ENCODE measurements around the gene PTPN13.
"Not testable (repeated sequence)": the region's sequence is repeated elsewhere in the genome, so short reads cannot be mapped to it uniquely, and the experiment has no call there.

Gene PTPN13

DNA sequence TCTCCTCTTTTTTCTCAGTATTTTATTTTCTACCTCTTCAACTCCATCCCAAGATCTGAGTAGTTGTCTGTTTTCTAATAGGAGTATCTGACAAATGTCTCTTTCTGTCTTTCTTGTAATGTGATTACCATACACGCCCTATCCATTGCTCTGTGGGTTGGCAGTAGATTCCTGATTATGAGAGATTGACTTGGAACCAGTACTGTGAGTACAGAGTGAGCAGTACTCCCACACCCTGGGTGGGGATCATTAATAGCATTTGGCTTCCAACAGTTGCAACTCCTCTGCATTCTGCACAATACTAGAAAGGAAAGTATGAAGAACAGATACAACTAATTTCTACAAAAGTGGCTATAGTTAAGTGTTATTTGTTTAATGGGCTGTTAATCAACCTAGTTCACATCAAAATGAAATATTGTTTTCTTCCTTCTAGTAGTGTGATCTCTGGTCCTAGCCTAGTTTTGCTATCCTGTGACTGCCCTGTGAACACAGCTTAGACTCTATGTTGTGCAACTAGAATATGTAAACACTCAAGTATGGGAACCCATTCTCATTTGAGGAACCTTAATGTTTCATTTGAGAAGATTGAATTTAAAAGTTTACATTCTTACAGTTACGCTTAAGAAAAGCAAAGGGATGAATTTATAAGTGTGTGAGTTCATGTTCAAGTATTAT, 112.9 kb downstream of the PTPN13 start:
- Histone ChIP-seq H3K23ac (ENCODE audit: low read depth, low read length, poor library complexity) (no peak overlapping the region), H3K4me2 (ENCODE audit: insufficient read depth, low read length, poor library complexity, severe bottlenecking) (no peak overlapping the region), H2AFZ (ENCODE audit: low read length) (no peak overlapping the region), H2AK5ac (ENCODE audit: low read depth, low read length) (no peak overlapping the region), H3K27ac (replicated peaks; ENCODE audit: low read length) (no peak overlapping the region), H2BK120ac (ENCODE audit: low read depth, low read length) (no peak overlapping the region), H3K9ac (ENCODE audit: low read depth, low read length, poor library complexity) (no peak overlapping the region), H3K79me1 (ENCODE audit: low read depth, low read length) (no peaks in the 10 kb centered on the region), H4K8ac (ENCODE audit: low read depth, low read length) (no peak overlapping the region), H3K36me3 (replicated peaks in 1 of 2; ENCODE audit: control insufficient read depth in 2 of 2, insufficient read depth in 2 of 2, low read length in 2 of 2) (peaks cover under 1 to 84% of the 10 kb centered on the region in 2 donors), H2BK5ac (ENCODE audit: low read length) (no peak overlapping the region), H3K4ac (ENCODE audit: low read length) (no peak overlapping the region), H3K4me3 (ENCODE audit: low read length in 2 of 2) (no peak overlapping the region), H3K9me3 (replicated peaks in 1 of 2; ENCODE audit: control insufficient read depth in 2 of 2, insufficient read depth in 1 of 2, low read depth in 1 of 2, low read length in 2 of 2) (no peaks in the 10 kb centered on the region), H2BK12ac (ENCODE audit: low read length) (no peak overlapping the region), H3K18ac (ENCODE audit: low read length) (no peak overlapping the region), H3K4me1 (ENCODE audit: control insufficient read depth in 2 of 2, insufficient read depth in 1 of 2, low read depth in 1 of 2, low read length in 2 of 2) (no peaks in the 10 kb centered on the region), H2BK15ac (ENCODE audit: low read length) (no peak overlapping the region), H3K27me3 (ENCODE audit: control insufficient read depth in 3 of 3, insufficient read depth in 3 of 3, low read depth in 1 of 3, low read length in 3 of 3) (no peaks in the 10 kb centered on the region), H4K91ac (ENCODE audit: low read depth, low read length, poor library complexity) (no peak overlapping the region), H3K14ac (ENCODE audit: low read length) (no peak overlapping the region)
- no CpG with 5 or more reads among the region's 2 CpGs for WGBS, 2 donors (ENCODE audit: extremely low coverage in 2 of 2, insufficient read length in 2 of 2, insufficient replicate concordance in 1 of 2)
- no peak for DNase-seq (ENCODE audit: low spot score)

DNA sequence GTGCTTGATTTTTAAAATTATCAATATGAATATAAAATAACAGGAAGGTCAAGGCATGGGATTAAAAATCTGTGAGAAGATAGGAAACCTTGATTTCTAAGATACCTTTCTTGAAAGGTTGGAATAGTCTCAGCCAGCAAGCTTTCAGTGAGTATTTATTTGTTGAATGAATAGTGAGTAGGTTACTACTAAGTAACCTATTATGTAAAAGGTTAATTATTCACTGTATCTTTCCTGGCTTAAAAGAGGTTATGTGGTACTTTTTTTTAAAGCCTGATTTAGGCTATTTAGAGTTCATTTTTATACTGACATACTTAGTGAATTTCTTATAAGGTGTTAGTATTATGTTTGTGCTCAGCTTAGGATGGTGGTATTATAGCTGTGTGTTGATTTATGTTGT, 123.5 kb downstream of the PTPN13 start:
- H2AFZ ChIP-seq (ENCODE audit: low read length), result no peak overlapping the region
- H3K36me3 ChIP-seq (replicated peaks in 1 of 2; ENCODE audit: control insufficient read depth in 2 of 2, insufficient read depth in 2 of 2, low read length in 2 of 2), result peaks cover 7 to 82% of the 10 kb centered on the region in 2 donors
- H3K4me3 ChIP-seq (ENCODE audit: low read length in 2 of 2), result no peak overlapping the region

DNA sequence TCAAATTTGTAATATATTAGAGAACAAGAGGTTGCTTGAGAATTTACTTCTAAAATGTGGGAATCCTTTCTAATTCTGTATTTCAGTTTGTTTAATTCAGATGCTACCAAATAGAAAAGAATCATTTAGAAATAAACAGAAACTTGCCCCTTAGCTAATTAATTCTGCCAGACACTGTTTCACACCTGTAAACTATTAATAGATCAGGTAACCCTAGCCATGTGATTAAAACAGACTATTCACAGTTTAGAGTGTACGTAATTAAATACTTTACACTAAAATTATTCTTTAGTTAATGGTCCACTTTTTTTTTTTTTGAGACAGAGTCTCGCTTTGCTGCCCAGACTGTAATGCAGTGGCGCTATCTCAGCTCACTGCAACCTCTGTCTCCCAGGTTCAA, 124.0 kb downstream of the PTPN13 start:
- H2AFZ ChIP-seq (ENCODE audit: low read length), result no peak overlapping the region
- H2BK15ac ChIP-seq (ENCODE audit: low read length), result no peak overlapping the region
- H3K14ac ChIP-seq (ENCODE audit: low read length), result no peak overlapping the region
- no peak overlapping the region for H2AK5ac ChIP-seq (ENCODE audit: low read depth, low read length)
- no peaks in the 10 kb centered on the region for H3K79me1 ChIP-seq (ENCODE audit: low read depth, low read length)
- no peaks in the 10 kb centered on the region for H3K4me1 ChIP-seq (ENCODE audit: control insufficient read depth in 2 of 2, insufficient read depth in 1 of 2, low read depth in 1 of 2, low read length in 2 of 2)
- no peak overlapping the region for H3K27ac ChIP-seq (replicated peaks; ENCODE audit: low read length)
- DNase-seq (ENCODE audit: low spot score), result no peak
- H3K4me2 ChIP-seq (ENCODE audit: insufficient read depth, low read length, poor library complexity, severe bottlenecking), result no peak overlapping the region
- no peak overlapping the region for H3K18ac ChIP-seq (ENCODE audit: low read length)
- no peak overlapping the region for H2BK12ac ChIP-seq (ENCODE audit: low read length)
- no peak overlapping the region for H2BK5ac ChIP-seq (ENCODE audit: low read length)
- no peak overlapping the region for H2BK120ac ChIP-seq (ENCODE audit: low read depth, low read length)
- H3K23ac ChIP-seq (ENCODE audit: low read depth, low read length, poor library complexity), result no peak overlapping the region
- no peak overlapping the region for H3K9ac ChIP-seq (ENCODE audit: low read depth, low read length, poor library complexity)
- peaks cover 8 to 84% of the 10 kb centered on the region in 2 donors for H3K36me3 ChIP-seq (replicated peaks in 1 of 2; ENCODE audit: control insufficient read depth in 2 of 2, insufficient read depth in 2 of 2, low read length in 2 of 2)
- H4K91ac ChIP-seq (ENCODE audit: low read depth, low read length, poor library complexity), result no peak overlapping the region
- no CpG with 5 or more reads among the region's 3 CpGs for WGBS, 2 donors (ENCODE audit: extremely low coverage in 2 of 2, insufficient read length in 2 of 2, insufficient replicate concordance in 1 of 2)
- peaks cover 5 to 26% of the 10 kb centered on the region in 2 donors for H3K9me3 ChIP-seq (replicated peaks in 1 of 2; ENCODE audit: control insufficient read depth in 2 of 2, insufficient read depth in 1 of 2, low read depth in 1 of 2, low read length in 2 of 2)
- H3K4ac ChIP-seq (ENCODE audit: low read length), result no peak overlapping the region
- no peaks in the 10 kb centered on the region for H3K27me3 ChIP-seq (ENCODE audit: control insufficient read depth in 3 of 3, insufficient read depth in 3 of 3, low read depth in 1 of 3, low read length in 3 of 3)
- H4K8ac ChIP-seq (ENCODE audit: low read depth, low read length), result no peak overlapping the region
- H3K4me3 ChIP-seq (ENCODE audit: low read length in 2 of 2), result no peak overlapping the region

More for the DNA sequence above, 123.5 kb downstream of the PTPN13 start:
- no peak overlapping the region for H4K8ac ChIP-seq (ENCODE audit: low read depth, low read length)
- DNase-seq (ENCODE audit: low spot score), result no peak
- H3K23ac ChIP-seq (ENCODE audit: low read depth, low read length, poor library complexity), result no peak overlapping the region
- H3K4ac ChIP-seq (ENCODE audit: low read length), result no peak overlapping the region
- no peaks in the 10 kb centered on the region for H3K4me1 ChIP-seq (ENCODE audit: control insufficient read depth in 2 of 2, insufficient read depth in 1 of 2, low read depth in 1 of 2, low read length in 2 of 2)
- no peak overlapping the region for H3K14ac ChIP-seq (ENCODE audit: low read length)
- H3K4me2 ChIP-seq (ENCODE audit: insufficient read depth, low read length, poor library complexity, severe bottlenecking), result no peak overlapping the region
- no peaks in the 10 kb centered on the region for H3K27me3 ChIP-seq (ENCODE audit: control insufficient read depth in 3 of 3, insufficient read depth in 3 of 3, low read depth in 1 of 3, low read length in 3 of 3)
- no peak overlapping the region for H2AK5ac ChIP-seq (ENCODE audit: low read depth, low read length)
- H3K18ac ChIP-seq (ENCODE audit: low read length), result no peak overlapping the region
- H2BK12ac ChIP-seq (ENCODE audit: low read length), result no peak overlapping the region
- no peaks in the 10 kb centered on the region for H3K79me1 ChIP-seq (ENCODE audit: low read depth, low read length)
- H4K91ac ChIP-seq (ENCODE audit: low read depth, low read length, poor library complexity), result no peak overlapping the region
- H2BK15ac ChIP-seq (ENCODE audit: low read length), result no peak overlapping the region
- H2BK120ac ChIP-seq (ENCODE audit: low read depth, low read length), result no peak overlapping the region
- H3K27ac ChIP-seq (replicated peaks; ENCODE audit: low read length), result no peak overlapping the region
- H3K9me3 ChIP-seq (replicated peaks in 1 of 2; ENCODE audit: control insufficient read depth in 2 of 2, insufficient read depth in 1 of 2, low read depth in 1 of 2, low read length in 2 of 2), result peaks cover 3 to 21% of the 10 kb centered on the region in 2 donors
- no peak overlapping the region for H2BK5ac ChIP-seq (ENCODE audit: low read length)
- H3K9ac ChIP-seq (ENCODE audit: low read depth, low read length, poor library complexity), result no peak overlapping the region

DNA sequence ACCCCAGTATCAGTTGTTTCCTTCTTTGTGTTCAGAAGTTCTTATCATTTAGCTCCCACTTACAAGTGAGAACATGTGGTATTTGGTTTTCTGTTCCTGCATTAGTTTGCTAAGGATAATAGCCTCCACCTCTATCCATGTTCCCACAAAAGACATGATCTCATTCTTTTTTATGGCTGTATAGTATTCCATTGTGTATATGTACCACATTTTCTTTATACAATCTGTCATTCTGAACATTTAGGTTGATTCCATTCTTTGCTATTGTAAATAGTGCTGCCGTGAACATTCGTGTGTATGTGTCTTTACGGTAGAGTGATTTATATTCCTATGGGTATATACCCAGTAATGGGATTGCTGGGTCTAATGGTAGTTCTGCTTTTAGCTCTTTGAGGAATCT, 125.0 kb downstream of the PTPN13 start:
- Histone ChIP-seq H3K36me3 (replicated peaks in 1 of 2; ENCODE audit: control insufficient read depth in 2 of 2, insufficient read depth in 2 of 2, low read length in 2 of 2) (peaks cover 12 to 86% of the 10 kb centered on the region in 2 donors), H3K9me3 (replicated peaks in 1 of 2; ENCODE audit: control insufficient read depth in 2 of 2, insufficient read depth in 1 of 2, low read depth in 1 of 2, low read length in 2 of 2) (peaks cover 6 to 36% of the 10 kb centered on the region in 2 donors)
- no CpG with 5 or more reads among the region's 3 CpGs for WGBS, 2 donors (ENCODE audit: extremely low coverage in 2 of 2, insufficient read length in 2 of 2, insufficient replicate concordance in 1 of 2)
- H2BK120ac ChIP-seq (ENCODE audit: low read depth, low read length); H3K79me1 ChIP-seq (ENCODE audit: low read depth, low read length); H3K23ac ChIP-seq (ENCODE audit: low read depth, low read length, poor library complexity); H2AFZ ChIP-seq (ENCODE audit: low read length); H4K91ac ChIP-seq (ENCODE audit: low read depth, low read length, poor library complexity); H3K27me3 ChIP-seq (ENCODE audit: control insufficient read depth in 3 of 3, insufficient read depth in 3 of 3, low read depth in 1 of 3, low read length in 3 of 3); H3K4me1 ChIP-seq (ENCODE audit: control insufficient read depth in 2 of 2, insufficient read depth in 1 of 2, low read depth in 1 of 2, low read length in 2 of 2); DNase-seq (ENCODE audit: low spot score); H3K4me3 ChIP-seq (ENCODE audit: low read length in 2 of 2); H3K27ac ChIP-seq (replicated peaks; ENCODE audit: low read length); H3K9ac ChIP-seq (ENCODE audit: low read depth, low read length, poor library complexity); H3K4ac ChIP-seq (ENCODE audit: low read length); H2AK5ac ChIP-seq (ENCODE audit: low read depth, low read length); H3K14ac ChIP-seq (ENCODE audit: low read length); H2BK15ac ChIP-seq (ENCODE audit: low read length); H3K4me2 ChIP-seq (ENCODE audit: insufficient read depth, low read length, poor library complexity, severe bottlenecking); H4K8ac ChIP-seq (ENCODE audit: low read depth, low read length); H3K18ac ChIP-seq (ENCODE audit: low read length); H2BK12ac ChIP-seq (ENCODE audit: low read length); H2BK5ac ChIP-seq (ENCODE audit: low read length): not testable (repeated sequence)

Measured in neuronal stem cell (in vitro differentiated cells).